ENCODE data around the gene FAM181A. TPM values are rescaled to one million over a fixed set of nuclear protein-coding genes. Genes with fewer than 3 reads are reported as not detected.
A peak's percentile ranks its signal among the peaks of the same experiment; 100 is the strongest.

FAM181A gene
- total RNA-seq, 1 experiment from 2014 or later: not detected

GRCh38 chr14:93945070-93945399, 17.9 kb downstream of the FAM181A start:
- no peaks in the 10 kb centered on the region for H4K20me1 ChIP-seq (ENCODE audit: control insufficient read depth, insufficient read depth, insufficient read length)
- no peaks in the 10 kb centered on the region for H3K23me2 ChIP-seq (ENCODE audit: insufficient read length, low read depth, low read length, poor library complexity, severe bottlenecking)
- H4K5ac ChIP-seq (ENCODE audit: insufficient read length, low read depth, low read length): no peak overlapping the region
- no peak overlapping the region for H3K23ac ChIP-seq (ENCODE audit: insufficient read length, low read depth, low read length)
- H2BK20ac ChIP-seq (ENCODE audit: low read depth, low read length, poor library complexity, severe bottlenecking): no peak overlapping the region
- H2BK5ac ChIP-seq (ENCODE audit: insufficient read length, low read length): no peak overlapping the region
- H3K4me1 Mint-ChIP-seq: peaks cover 17 to 24% of the 10 kb centered on the region in 2 experiments
- no peak overlapping the region for H3K4me3 Mint-ChIP-seq
- no peak overlapping the region for H3K56ac ChIP-seq (ENCODE audit: insufficient read length, low read depth, low read length)
- no peak overlapping the region for H3K18ac ChIP-seq (ENCODE audit: insufficient read length, low read depth, low read length)
- H3K4me1 ChIP-seq (ENCODE audit: insufficient read depth, low read length): no peaks in the 10 kb centered on the region; the same call in 1 of the 2 replicates
- H3K27me3 Mint-ChIP-seq (ENCODE audit: low read depth): peaks cover 9% of the 10 kb centered on the region
- H3K27me3 ChIP-seq (ENCODE audit: insufficient read depth, low read length): no peaks in the 10 kb centered on the region
- no peak overlapping the region for H2AK5ac ChIP-seq (ENCODE audit: insufficient read length, low read length)
- no peaks in the 10 kb centered on the region for H3K9me3 ChIP-seq (ENCODE audit: control insufficient read depth, low read depth, low read length)
- H3K79me2 ChIP-seq (ENCODE audit: insufficient read depth, low read length): no peaks in the 10 kb centered on the region
- H4K91ac ChIP-seq (ENCODE audit: insufficient read length, low read depth, low read length): no peak overlapping the region
- peak overlapping the region; percentile 1; the same call in 1 of the 2 replicates for H3K14ac ChIP-seq (ENCODE audit: insufficient read depth, low read length)
- H2BK15ac ChIP-seq (ENCODE audit: low read depth, low read length): no peak overlapping the region
- H3K9ac ChIP-seq (ENCODE audit: extremely low read depth, insufficient read length, low read length): no peak overlapping the region
- no peak overlapping the region for H2AFZ ChIP-seq (ENCODE audit: low read length)
- no peak overlapping the region for H2BK12ac ChIP-seq (ENCODE audit: insufficient read length, low read depth, low read length)
- H4K8ac ChIP-seq (replicated peaks; ENCODE audit: insufficient read length, low read depth, low read length): no peak overlapping the region
- no peak overlapping the region for H2BK120ac ChIP-seq (ENCODE audit: low read depth, low read length, poor library complexity, severe bottlenecking)
- no peak overlapping the region for H3K4ac ChIP-seq (ENCODE audit: low read depth, low read length)
- no peak overlapping the region for H3K4me2 ChIP-seq (ENCODE audit: insufficient read depth, insufficient read length, low read length)
- H3K79me1 ChIP-seq (ENCODE audit: insufficient read depth, low read depth, low read length, poor library complexity, severe bottlenecking): no peaks in the 10 kb centered on the region
- TF ChIP-seq, protein P1, sequence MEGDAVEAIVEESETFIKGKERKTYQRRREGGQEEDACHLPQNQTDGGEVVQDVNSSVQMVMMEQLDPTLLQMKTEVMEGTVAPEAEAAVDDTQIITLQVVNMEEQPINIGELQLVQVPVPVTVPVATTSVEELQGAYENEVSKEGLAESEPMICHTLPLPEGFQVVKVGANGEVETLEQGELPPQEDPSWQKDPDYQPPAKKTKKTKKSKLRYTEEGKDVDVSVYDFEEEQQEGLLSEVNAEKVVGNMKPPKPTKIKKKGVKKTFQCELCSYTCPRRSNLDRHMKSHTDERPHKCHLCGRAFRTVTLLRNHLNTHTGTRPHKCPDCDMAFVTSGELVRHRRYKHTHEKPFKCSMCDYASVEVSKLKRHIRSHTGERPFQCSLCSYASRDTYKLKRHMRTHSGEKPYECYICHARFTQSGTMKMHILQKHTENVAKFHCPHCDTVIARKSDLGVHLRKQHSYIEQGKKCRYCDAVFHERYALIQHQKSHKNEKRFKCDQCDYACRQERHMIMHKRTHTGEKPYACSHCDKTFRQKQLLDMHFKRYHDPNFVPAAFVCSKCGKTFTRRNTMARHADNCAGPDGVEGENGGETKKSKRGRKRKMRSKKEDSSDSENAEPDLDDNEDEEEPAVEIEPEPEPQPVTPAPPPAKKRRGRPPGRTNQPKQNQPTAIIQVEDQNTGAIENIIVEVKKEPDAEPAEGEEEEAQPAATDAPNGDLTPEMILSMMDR (conservative IDR thresholded peaks at IDR 0.05): no peak
- H3K27ac Mint-ChIP-seq: no peak overlapping the region
- H3K36me3 Mint-ChIP-seq (ENCODE audit: insufficient read depth in 1 of 3, low read depth in 3 of 3): no peaks in the 10 kb centered on the region
- H3T11ph ChIP-seq (ENCODE audit: low read length): no peak overlapping the region
- no peak for DNase-seq
- H3K9me3 Mint-ChIP-seq: no peaks in the 10 kb centered on the region
- no CpG with 5 or more reads among the region's 5 CpGs for WGBS (ENCODE audit: extremely low coverage, insufficient read length, low lambda C conversion rate)
- no peak overlapping the region for H3K27ac ChIP-seq (ENCODE audit: insufficient read length, low read depth, low read length)

Measured in H9 (cell line).